H1 (cell line): Measurements from ENCODE around the gene WBP1. TPM values are rescaled to one million over a fixed set of nuclear protein-coding genes. Genes with fewer than 3 reads are reported as not detected.

Experiments
- CTCF ChIA-PET: fragments of 300-600 bp; sonication (Branson Sonifier 250); formaldehyde crosslinking; loops from one replicate; lab custom pipeline; 2021; ENCODE audit not compliant: partially characterized antibody; lab: Charles Lee
- POLR2A ChIA-PET: fragments of 300-600 bp; sonication (Branson Sonifier 250); formaldehyde crosslinking; loops from one replicate; lab custom pipeline; 2021; ENCODE audit warnings: inconsistent platforms; ENCODE audit not compliant: partially characterized antibody; lab: Charles Lee
- DNase-seq, 2 experiments: peaks; one replicate each; pipeline versions ENCODE4 v3.0.0 to v3.0.0-alpha.2; 2010 to 2022; ENCODE audit warnings: low spot score in 2 of 2, low read depth in 1 of 2, mixed read lengths in 1 of 2
- FAIRE-seq: peaks from 2 replicates; lab custom pipeline; 2011; peaks lifted over from hg19 to GRCh38; lab: Jason Lieb, UNC
- H2AFZ ChIP-seq: 2 replicates; pipeline ENCODE4 v1.8.1; 2012; ENCODE audit warnings: low read length, inconsistent platforms
- H2AK5ac ChIP-seq: 2 replicates; pipeline ENCODE4 v1.6.1; 2013; ENCODE audit warnings: low read depth, low read length
- H2BK120ac ChIP-seq: replicated peaks from 2 replicates; pipeline ENCODE3; 2013; ENCODE audit warnings: low read depth, low read length, inconsistent platforms
- H2BK12ac ChIP-seq: 2 replicates; pipeline ENCODE4 v1.6.1; 2013; ENCODE audit warnings: low read depth, low read length
- H2BK15ac ChIP-seq: 2 replicates; pipeline ENCODE4 v1.6.1; 2013; ENCODE audit warnings: low read length
- H2BK20ac ChIP-seq: 2 replicates; pipeline ENCODE4 v1.6.1; 2013; ENCODE audit warnings: low read length
- H2BK5ac ChIP-seq: 2 replicates; pipeline ENCODE4 v1.6.1; 2013; ENCODE audit warnings: low read depth, low read length
- H3K14ac ChIP-seq: 2 replicates; pipeline ENCODE4 v1.6.1; 2013; ENCODE audit warnings: inconsistent platforms; ENCODE audit not compliant: insufficient read length
- H3K18ac ChIP-seq: 2 replicates; pipeline ENCODE4 v1.6.1; 2013; ENCODE audit warnings: low read length; ENCODE audit errors: extremely low read depth
- H3K23ac ChIP-seq: 2 replicates; pipeline ENCODE4 v1.6.1; 2013; ENCODE audit warnings: inconsistent platforms; ENCODE audit not compliant: insufficient read length
- H3K23me2 ChIP-seq: 2 replicates; pipeline ENCODE4 v1.6.1; 2013; ENCODE audit warnings: low read depth, low read length
- H3K27ac ChIP-seq: 2 replicates; pipeline ENCODE4 v1.6.1; 2011; ENCODE audit warnings: low read depth, low read length, inconsistent platforms
- H3K27me3 ChIP-seq, 4 experiments: replicated peaks in 1 of 4; 1 replicate in 1 of 4; 2 replicates in 3 of 4; pipeline versions ENCODE4 v1.6.1 to v1.8.1; 2011 to 2013; ENCODE audit warnings: low read length in 3 of 4, mild to moderate bottlenecking in 3 of 4, inconsistent platforms in 2 of 4, mixed read lengths in 2 of 4, moderate library complexity in 1 of 4; ENCODE audit not compliant: control insufficient read depth in 3 of 4, insufficient read depth in 3 of 4; ENCODE audit errors: extremely low read depth in 1 of 4
- H3K36me3 ChIP-seq, 4 experiments: 2 replicates each; pipeline versions ENCODE4 v1.6.1 to v1.8.1; 2011 to 2013; ENCODE audit warnings: mild to moderate bottlenecking in 4 of 4, low read length in 3 of 4, moderate library complexity in 2 of 4, control low read depth in 1 of 4, inconsistent platforms in 1 of 4; ENCODE audit not compliant: insufficient read depth in 4 of 4, control insufficient read depth in 2 of 4
- H3K4ac ChIP-seq: replicated peaks from 2 replicates; pipeline ENCODE3; 2013; ENCODE audit warnings: low read length, low read depth, mixed read lengths, inconsistent platforms; ENCODE audit not compliant: insufficient read length
- H3K4me1 ChIP-seq, 4 experiments: replicated peaks in 1 of 4; 1 replicate in 1 of 4; 2 replicates in 3 of 4; pipeline versions ENCODE4 v1.6.1 to v1.8.1; 2011 to 2013; ENCODE audit warnings: low read length in 3 of 4, inconsistent platforms in 2 of 4, mixed read lengths in 1 of 4; ENCODE audit not compliant: insufficient read depth in 4 of 4, control insufficient read depth in 3 of 4
- H3K4me2 ChIP-seq, 2 experiments: 2 replicates each; pipeline versions ENCODE4 v1.6.1 to v1.8.1; 2011 to 2013; ENCODE audit warnings: low read depth in 2 of 2, low read length in 2 of 2, control low read depth in 1 of 2, inconsistent platforms in 1 of 2, mild to moderate bottlenecking in 1 of 2; ENCODE audit not compliant: insufficient read depth in 1 of 2
- H3K4me3 ChIP-seq, 4 experiments: fragments of 200-600, 300-600 bp in 1 of 4; sonication (generic), shearing (Covaris generic), sonication (Bioruptor Twin) in 1 of 4; 2 replicates each; pipeline versions ENCODE4 v1.5.1 to v1.8.1; 2011 to 2016; ENCODE audit warnings: low read length in 4 of 4, low read depth in 3 of 4, control low read depth in 2 of 4, inconsistent platforms in 2 of 4, mild to moderate bottlenecking in 2 of 4, mixed read lengths in 1 of 4, moderate library complexity in 1 of 4; ENCODE audit not compliant: insufficient read depth in 2 of 4; ENCODE audit errors: extremely low read depth in 1 of 4
- H3K56ac ChIP-seq: replicated peaks from 2 replicates; pipeline ENCODE3; 2013; ENCODE audit warnings: low read depth, mild to moderate bottlenecking, mixed read lengths, low read length, inconsistent platforms; ENCODE audit not compliant: insufficient read length
- H3K79me1 ChIP-seq: 2 replicates; pipeline ENCODE4 v1.6.1; 2013; ENCODE audit warnings: low read depth, low read length, control low read depth
- H3K79me2 ChIP-seq, 2 experiments: 2 replicates each; pipeline versions ENCODE4 v1.6.1 to v1.8.1; 2012 to 2013; ENCODE audit warnings: low read length in 2 of 2, mild to moderate bottlenecking in 2 of 2, inconsistent platforms in 1 of 2; ENCODE audit not compliant: insufficient read depth in 2 of 2, control insufficient read depth in 1 of 2
- H3K9ac ChIP-seq, 4 experiments: replicated peaks in 1 of 4; 1 replicate in 1 of 4; 2 replicates in 3 of 4; pipeline versions ENCODE4 v1.6.1 to v1.8.1; 2011 to 2013; ENCODE audit warnings: low read depth in 3 of 4, low read length in 3 of 4, control low read depth in 2 of 4, mild to moderate bottlenecking in 2 of 4, moderate library complexity in 2 of 4, inconsistent platforms in 1 of 4; ENCODE audit errors: extremely low read depth in 1 of 4
- H3K9me3 ChIP-seq, 2 experiments: 2 replicates each; pipeline versions ENCODE4 v1.6.1 to v1.8.1; 2012 to 2013; ENCODE audit warnings: mild to moderate bottlenecking in 2 of 2, moderate library complexity in 2 of 2, control low read depth in 1 of 2, inconsistent platforms in 1 of 2, low read depth in 1 of 2, low read length in 1 of 2, mixed read lengths in 1 of 2; ENCODE audit not compliant: insufficient read depth in 2 of 2
- H4K20me1 ChIP-seq, 2 experiments: replicated peaks in 1 of 2; 2 replicates each; pipeline versions ENCODE3 to v1.8.1; 2011 to 2013; ENCODE audit warnings: inconsistent platforms in 2 of 2, low read length in 2 of 2, mild to moderate bottlenecking in 1 of 2; ENCODE audit not compliant: insufficient read depth in 2 of 2, control insufficient read depth in 1 of 2
- H4K5ac ChIP-seq: 2 replicates; pipeline ENCODE4 v1.6.1; 2013; ENCODE audit warnings: low read length, low read depth, mixed read lengths, inconsistent platforms; ENCODE audit not compliant: insufficient read length
- H4K8ac ChIP-seq: 2 replicates; pipeline ENCODE4 v1.8.0; 2013; ENCODE audit warnings: mild to moderate bottlenecking, moderate library complexity, low read length, inconsistent platforms; ENCODE audit not compliant: insufficient read depth; ENCODE audit errors: extremely low read depth
- H4K91ac ChIP-seq: replicated peaks from 2 replicates; pipeline ENCODE3; 2013; ENCODE audit warnings: low read length, mixed read lengths, inconsistent platforms; ENCODE audit not compliant: insufficient read length
- KDM5A ChIP-seq: fragments of 200-600 bp; IDR thresholded peaks from 2 replicates; pipeline ENCODE4 v1.7.1; 2012; ENCODE audit warnings: mild to moderate bottlenecking, low read length, inconsistent platforms, mixed read lengths
- TBP ChIP-seq: IDR thresholded peaks from 2 replicates; pipeline ENCODE4 v1.6.1; 2011; ENCODE audit warnings: low read depth, low read length, improper control_type of control experiment
- WGBS, 2 experiments: shearing (Covaris generic) in 1 of 2; methylation state at CpG; one replicate each; pipeline versions ENCODE4 v1.1.6 to v1.1.7; 2013 to 2015; ENCODE audit warnings: low lambda C conversion rate in 2 of 2, mixed read lengths in 2 of 2, inconsistent platforms in 1 of 2, low coverage in 1 of 2, missing lambda C conversion rate in 1 of 2; ENCODE audit not compliant: insufficient replicate concordance in 2 of 2, insufficient coverage in 1 of 2, insufficient read length in 1 of 2; ENCODE audit errors: extremely low coverage in 1 of 2, missing lambda C conversion rate in 1 of 2; 5-methylcytosine and 5-hydroxymethylcytosine counted together
- polyA plus RNA-seq, 7 experiments: library from polyadenylated mRNA; depleted of rRNA in 3 of 7; stranded (reverse) in 5 of 7; unstranded in 2 of 7; fragments of >200 nt in 5 of 7; fragments of 200-250 nt in 2 of 7; gene quantifications; 1 replicate in 5 of 7; 2 replicates in 1 of 7; 4 replicates in 1 of 7; pipeline versions ENCODE4 v1.2.1 to v1.2.3, GENCODE V29; 2011 to 2013; ENCODE audit warnings: missing spikeins in 2 of 7, mixed read lengths in 2 of 7
- total RNA-seq: library from RNA; stranded (reverse); fragmentation: NEBNext Ultra II Directional; extraction: Animal tissue kit (Norgen Biotek cat#: 25700); gene quantifications from 2 replicates; pipeline ENCODE4 v1.2.1, GENCODE V29; 2021

WBP1 gene
- total and polyA plus RNA-seq, 2 of the 8 experiments (the other 6 are each of a cell fraction or from before 2014, with no cell fraction given) = 57.2 to 190 TPM

DNA sequence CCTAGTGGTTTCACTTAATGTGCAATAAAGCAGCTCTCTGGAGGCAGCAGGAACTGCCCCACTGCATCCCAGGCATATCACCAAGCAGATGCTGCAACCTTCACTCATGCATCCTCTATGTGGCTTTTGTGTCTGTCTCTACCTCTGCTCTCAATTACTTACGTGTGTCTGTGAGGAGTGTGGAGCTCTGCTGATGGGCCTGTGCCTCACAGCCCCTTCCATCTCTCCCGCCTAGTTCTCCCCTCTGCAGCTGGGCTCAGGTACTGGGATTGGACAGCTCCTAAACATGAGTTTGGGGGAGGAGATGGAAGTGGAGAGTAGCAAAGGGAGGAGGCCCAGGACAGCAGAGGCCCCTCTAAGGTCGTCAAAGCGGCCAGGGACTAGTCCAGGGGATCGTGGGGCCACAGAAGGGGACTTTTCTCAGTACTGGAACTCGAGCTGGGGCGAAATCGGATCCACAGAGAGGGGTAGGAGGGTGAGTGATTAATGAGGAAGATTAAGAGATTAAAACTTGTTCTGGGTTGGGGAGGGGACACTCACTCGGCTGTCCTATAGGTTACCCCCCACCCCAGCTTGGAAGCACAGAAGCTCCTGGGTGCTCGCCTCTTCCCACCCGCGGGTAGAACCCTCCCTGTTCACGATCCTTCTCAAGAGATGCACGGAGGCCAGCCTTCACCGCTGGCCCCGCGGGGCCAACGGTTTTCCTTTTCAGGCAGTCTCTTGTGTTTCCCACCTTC lies 43.3 kb downstream of the WBP1 start:
- 14% methylated on average over 18 of the region's 18 CpGs; no CpG with 5 or more reads in 1 of the 2 experiments for WGBS, 2 experiments
- Histone ChIP-seq H3K9ac (no peak overlapping the region; a peak in 1 of 7 replicates), H3K27me3 (peaks cover 78 to 97% (median 96%) of the 10 kb centered on the region in 4 experiments), H3K36me3 (peaks cover 0 to 9% (median 4%) of the 10 kb centered on the region in 4 experiments; a peak in 6 of 8 replicates), H3K4me2 (peak overlapping the region; percentile 78 to 88), H3K79me2 (no peaks in the 10 kb centered on the region), H3K4me3 (peak overlapping the region in 1 of 4 experiments; percentile 65; a peak in 3 of 8 replicates), H3K4ac (no peak overlapping the region), H3K4me1 (peaks cover 7 to 60% (median 38%) of the 10 kb centered on the region in 4 experiments), H4K5ac (no peak overlapping the region), H2BK12ac (peak overlapping the region; percentile 60; the same call in 1 of the 2 replicates), H3K18ac (no peak overlapping the region), H4K91ac (no peak overlapping the region), H3K9me3 (no peaks in the 10 kb centered on the region), H2AFZ (no peak overlapping the region), H2BK15ac (peak overlapping the region; percentile 92; the same call in 1 of the 2 replicates), H4K8ac (no peak overlapping the region), H3K79me1 (no peaks in the 10 kb centered on the region), H2BK120ac (no peak overlapping the region), H3K27ac (no peak overlapping the region), H2AK5ac (peak overlapping the region; percentile 65; the same call in 1 of the 2 replicates), H2BK5ac (no peak overlapping the region), H3K56ac (no peak overlapping the region), H4K20me1 (peaks cover 0 to 15% of the 10 kb centered on the region in 2 experiments), H3K14ac (no peak overlapping the region), H3K23ac (no peak overlapping the region), H2BK20ac (0 out of 2 replicates have a peak overlapping the region, but pooled peaks have one; percentile 32), H3K23me2 (peaks cover 35% of the 10 kb centered on the region; the same call in 1 of the 2 replicates)
- no peak for FAIRE-seq
- DNase-seq = no peak
- CTCF ChIA-PET = interaction anchor here (0.6 to 5.1 kb wide), 16 partner anchors 8 to 88 kb away, joined by 3 to 24 read pairs (median 6); partner anchors contain the start of genes AUP1, CCDC142, HTRA2 and TLX2
- TF ChIP-seq KDM5A (no peak), TBP (peak; percentile 40; the same call in 1 of the 2 replicates)
- POLR2A ChIA-PET = interaction anchor here (0.9 to 9.4 kb wide), 8 partner anchors 8 to 61 kb away, joined by 3 to 73 read pairs (median 8); partner anchors contain the start of genes AUP1, CCDC142, DQX1 and HTRA2
